SW480 (cell line): Measurements from ENCODE around the gene MRPS7.
"Not testable (repeated sequence)": the region's sequence is repeated elsewhere in the genome, so short reads cannot be mapped to it uniquely, and the experiment has no call there.

Experiments used
- DNase-seq: peaks from one replicate; pipeline ENCODE4 v3.0.0-alpha.2; 2016; ENCODE audit warnings: low spot score

Gene MRPS7

GRCh38 chr17:75244133-75244866 lies 17.4 kb upstream of the MRPS7 start:
- no peak for DNase-seq

- no peak for DNase-seq
Measured at GRCh38 chr17:75245011-75245410, 16.7 kb upstream of the MRPS7 start.

- DNase-seq: no peak
Measured at GRCh38 chr17:75246404-75246803, 15.3 kb upstream of the MRPS7 start.

GRCh38 chr17:75249564-75249963 lies 12.1 kb upstream of the MRPS7 start:
- DNase-seq: no peak

GRCh38 chr17:75250009-75250471 lies 11.6 kb upstream of the MRPS7 start:
- DNase-seq: no peak

GRCh38 chr17:75252039-75252816 lies 9.5 kb upstream of the MRPS7 start:
- no peak for DNase-seq

- not testable (repeated sequence) for DNase-seq
Measured at GRCh38 chr17:75255954-75256698, 5.6 kb upstream of the MRPS7 start.

GRCh38 chr17:75257228-75257627 lies 4.5 kb upstream of the MRPS7 start:
- DNase-seq: not testable (repeated sequence)

GRCh38 chr17:75260641-75261335 lies 891 bp upstream of the MRPS7 start:
- DNase-seq: peak; percentile 5

GRCh38 chr17:75262112-75262606 lies 480 bp downstream of the MRPS7 start:
- DNase-seq: no peak

- no peak for DNase-seq
Measured at GRCh38 chr17:75263055-75263454, 1.4 kb downstream of the MRPS7 start.

- no peak for DNase-seq
Measured at GRCh38 chr17:75265614-75266315, 4.1 kb downstream of the MRPS7 start.

- no peak for DNase-seq
Measured at GRCh38 chr17:75266316-75267152, 4.9 kb downstream of the MRPS7 start.

- DNase-seq: no peak
Measured at GRCh38 chr17:75267153-75267410, 5.4 kb downstream of the MRPS7 start.

GRCh38 chr17:75267411-75268232 lies 5.9 kb downstream of the MRPS7 start:
- DNase-seq: no peak

- DNase-seq: no peak
Measured at GRCh38 chr17:75269844-75270217, 8.2 kb downstream of the MRPS7 start.

- peak; percentile 90 for DNase-seq
Measured at GRCh38 chr17:75270218-75270965, 8.7 kb downstream of the MRPS7 start.

- DNase-seq: no peak
Measured at GRCh38 chr17:75270966-75271232, 9.2 kb downstream of the MRPS7 start, which contains the start of gene MIF4GD. Gene MIF4GD, minus strand, starts transcription at chr17:75271231. Its CDS starts 1,036 bp downstream, at chr17:75270195.
